Left ventricle myocardium inferior (tissue), 1 donor: ENCODE measurements around the gene ZACN. TPM values are rescaled to one million over a fixed set of nuclear protein-coding genes. Genes with fewer than 3 reads are reported as not detected.

Source experiments
- DNase-seq: peaks from one replicate; pipeline ENCODE4 v3.0.0-alpha.2; 2020
- H3K27ac ChIP-seq: fragments of 200-600 bp; replicated peaks from 2 replicates; pipeline ENCODE4 v1.8.0; 2021
- H3K27me3 ChIP-seq: fragments of 200-600 bp; 2 replicates; pipeline ENCODE4 v1.8.0; 2021; ENCODE audit warnings: low read depth
- H3K36me3 ChIP-seq: fragments of 200-600 bp; 2 replicates; pipeline ENCODE4 v1.8.0; 2021
- H3K4me1 ChIP-seq: fragments of 200-600 bp; 2 replicates; pipeline ENCODE4 v1.8.0; 2021
- H3K4me3 ChIP-seq: fragments of 200-600 bp; 2 replicates; pipeline ENCODE4 v1.8.0; 2021; ENCODE audit warnings: mild to moderate bottlenecking, moderate library complexity
- H3K9me3 ChIP-seq: fragments of 200-600 bp; replicated peaks from 2 replicates; pipeline ENCODE4 v1.8.0; 2021
- CTCF ChIP-seq: fragments of 200-600 bp; IDR thresholded peaks from 2 replicates; pipeline ENCODE4 v1.8.0; 2021; ENCODE audit warnings: antibody characterized with exemption, mild to moderate bottlenecking, borderline replicate concordance
- intact Hi-C: fragments of 100-400 bp; cut with micrococcal nuclease; formaldehyde crosslinking; loops from one replicate; pipeline ENCODE4 v1.11.0; 2022
- total RNA-seq: library from RNA; stranded (reverse); fragmentation: NEBNext Ultra II Directional; extraction: Animal tissue kit (Norgen Biotek cat#: 25700); gene quantifications from one replicate; pipeline ENCODE4 v1.2.1, GENCODE V29; 2021
- donor health status: DM: no; HTN: yes; CAD: no; lungs with severe emphysema.

Gene ZACN
- total RNA-seq, 1 donor from 2014 or later, result not detected

DNA sequence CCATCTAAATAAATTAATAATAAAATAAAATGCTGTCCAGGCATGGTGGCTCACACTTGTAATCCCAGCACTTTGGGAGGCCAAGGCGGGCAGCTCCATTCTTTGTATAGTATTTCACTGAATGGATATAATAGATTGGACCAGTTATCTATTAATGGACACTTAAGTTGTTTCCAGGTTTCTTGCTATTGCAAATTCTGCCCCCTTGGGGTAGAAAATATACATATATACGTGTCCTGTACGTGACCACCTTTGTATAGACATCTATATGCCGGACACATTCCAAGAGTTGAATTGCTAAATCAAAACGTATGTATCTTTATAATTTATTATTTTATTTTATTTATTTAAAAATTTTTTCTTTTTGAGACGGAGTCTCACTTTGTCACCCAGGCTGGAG lies 28.5 kb downstream of the ZACN start:
- Histone ChIP-seq H3K4me3 (no peak overlapping the region), H3K9me3 (no peaks in the 10 kb centered on the region), H3K36me3 (no peaks in the 10 kb centered on the region), H3K27me3 (no peaks in the 10 kb centered on the region), H3K4me1 (peaks cover 19% of the 10 kb centered on the region), H3K27ac (no peak overlapping the region)
- no peak for DNase-seq
- intact Hi-C loops, result no loop called here
- peak; percentile 14 for TF ChIP-seq CTCF

- DNase-seq, result no peak
- TF ChIP-seq CTCF, result no peak
- no peaks in the 10 kb centered on the region for H3K9me3 ChIP-seq
- H3K36me3 ChIP-seq, result no peaks in the 10 kb centered on the region
- intact Hi-C loops, result no loop called here
- H3K4me1 ChIP-seq, result no peaks in the 10 kb centered on the region
- no peaks in the 10 kb centered on the region for H3K27me3 ChIP-seq
- H3K27ac ChIP-seq, result no peak overlapping the region
- H3K4me3 ChIP-seq, result no peak overlapping the region
Measured at GRCh38 chr17:76111956-76112355, 33.0 kb downstream of the ZACN start.

DNA sequence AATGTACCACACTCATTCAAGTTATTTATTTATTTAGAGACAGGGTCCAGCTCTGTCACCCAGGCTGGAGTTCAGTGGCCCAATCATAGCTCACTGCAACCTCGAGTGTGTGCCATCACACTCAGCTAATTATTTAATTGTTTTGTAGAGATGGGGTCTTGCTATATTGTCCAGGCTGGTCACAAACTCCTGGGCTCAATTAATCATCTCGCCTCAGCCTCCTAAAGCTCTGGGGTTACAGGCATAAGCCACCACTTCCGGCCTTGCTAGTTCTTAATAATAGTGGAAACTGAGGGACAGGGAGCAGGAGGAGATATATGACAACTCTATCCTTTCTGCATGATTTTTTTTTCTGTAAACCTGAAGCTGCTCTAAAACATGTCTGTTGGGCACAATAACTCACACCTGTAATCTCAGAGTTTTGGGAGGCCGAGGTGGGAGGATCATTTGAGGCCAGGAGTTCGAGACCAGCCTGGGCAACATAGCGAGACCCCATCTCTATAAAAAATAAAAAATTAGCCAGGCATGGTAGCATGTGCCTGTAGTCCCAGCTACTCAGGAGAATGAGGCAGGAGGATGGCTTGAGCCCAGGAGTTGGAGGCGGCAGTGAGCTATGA lies 36.3 kb downstream of the ZACN start:
- no peaks in the 10 kb centered on the region for H3K9me3 ChIP-seq
- no peaks in the 10 kb centered on the region for H3K4me1 ChIP-seq
- no peak overlapping the region for H3K27ac ChIP-seq
- intact Hi-C loops, result no loop called here
- no peak for TF ChIP-seq CTCF
- H3K27me3 ChIP-seq, result no peaks in the 10 kb centered on the region
- DNase-seq, result no peak
- no peaks in the 10 kb centered on the region for H3K36me3 ChIP-seq
- H3K4me3 ChIP-seq, result no peak overlapping the region

DNA sequence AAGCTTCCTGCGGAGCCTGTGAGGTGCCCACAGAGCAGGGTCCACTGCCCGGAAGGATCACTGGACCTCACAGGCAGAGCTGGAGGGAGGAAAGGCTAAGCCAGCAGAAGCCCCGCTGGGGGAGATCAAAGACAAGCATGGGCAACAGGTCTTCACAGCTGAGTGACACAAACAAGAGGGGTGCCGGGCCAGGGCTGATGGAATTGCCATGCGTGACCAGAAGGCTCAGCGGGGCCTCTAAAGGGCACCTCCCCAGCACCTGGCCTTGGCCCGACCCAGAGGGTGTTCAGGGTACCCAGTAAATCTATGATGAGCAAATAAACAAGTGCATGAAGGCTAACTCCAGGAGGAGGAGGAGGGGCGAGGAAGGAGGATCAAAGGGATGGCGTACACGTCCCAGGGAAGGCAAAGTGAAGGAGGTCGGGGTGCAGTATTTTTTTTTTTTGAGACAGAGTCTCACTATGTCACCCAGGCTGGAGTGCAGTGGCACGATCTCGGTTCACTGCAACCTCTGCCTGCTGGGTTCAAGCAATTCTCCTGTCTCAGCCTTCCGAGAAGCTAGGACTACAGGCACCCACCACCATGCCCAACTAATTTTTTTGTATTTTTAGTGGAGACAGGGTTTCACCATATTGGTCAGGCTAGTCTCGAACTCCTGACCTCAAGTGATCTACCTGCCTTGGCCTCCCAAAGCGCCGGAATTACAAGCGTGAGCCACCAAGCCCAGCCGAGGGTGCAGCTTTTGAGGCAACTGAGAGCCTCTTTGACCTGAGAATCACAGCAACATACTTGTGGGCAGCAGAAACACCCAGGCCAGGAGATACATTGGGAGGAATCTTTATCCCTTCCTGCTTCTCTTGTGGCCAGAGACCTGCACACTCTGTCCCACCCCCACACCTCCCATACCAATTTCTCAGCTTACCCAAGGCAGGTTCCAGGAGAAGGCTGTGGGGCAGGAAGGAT lies 40.7 kb downstream of the ZACN start:
- no peaks in the 10 kb centered on the region for H3K9me3 ChIP-seq
- no peak overlapping the region for H3K4me3 ChIP-seq
- H3K36me3 ChIP-seq, result no peaks in the 10 kb centered on the region
- H3K27ac ChIP-seq, result no peak overlapping the region
- no peak for DNase-seq
- intact Hi-C loops, result loop anchor here (5.0 to 10.0 kb wide), 2 partner anchors 55 to 158 kb away; no protein-coding TSS in a partner anchor
- H3K27me3 ChIP-seq, result no peaks in the 10 kb centered on the region
- H3K4me1 ChIP-seq, result peaks cover 7% of the 10 kb centered on the region
- no peak for TF ChIP-seq CTCF

DNA sequence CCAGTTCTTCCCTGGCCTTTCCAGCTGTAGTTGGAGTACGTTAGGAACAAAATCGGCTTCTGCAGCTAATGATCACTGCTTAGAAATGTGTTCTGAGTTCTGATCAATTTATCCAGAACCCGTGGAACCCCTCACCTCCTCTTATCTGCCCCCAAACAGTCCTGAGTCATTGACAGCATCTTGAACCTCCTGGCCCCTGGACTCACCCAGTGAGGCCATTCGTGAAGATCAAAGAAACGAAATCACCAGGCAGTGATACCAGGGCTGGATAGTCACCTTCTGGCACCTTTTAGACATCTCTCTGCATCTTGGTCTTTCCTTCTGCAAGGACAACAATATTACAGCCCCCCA lies 41.7 kb downstream of the ZACN start:
- H3K9me3 ChIP-seq, result no peaks in the 10 kb centered on the region
- H3K27me3 ChIP-seq, result no peaks in the 10 kb centered on the region
- DNase-seq, result no peak
- peaks cover 7% of the 10 kb centered on the region for H3K4me1 ChIP-seq
- TF ChIP-seq CTCF, result no peak
- intact Hi-C loops, result loop anchor here (5.0 to 10.0 kb wide), 2 partner anchors 54 to 157 kb away; no protein-coding TSS in a partner anchor
- no peak overlapping the region for H3K4me3 ChIP-seq
- no peak overlapping the region for H3K27ac ChIP-seq
- no peaks in the 10 kb centered on the region for H3K36me3 ChIP-seq
